Subcutaneous abdominal adipose tissue (tissue), 5 donors: ENCODE data around the gene VAV3.
"Not testable (repeated sequence)": the region's sequence is repeated elsewhere in the genome, so short reads cannot be mapped to it uniquely, and the experiment has no call there.

Experiments used
- H3K27ac ChIP-seq: one replicate; pipeline ENCODE4 v1.7.0; 2013; ENCODE audit warnings: low read depth, mild to moderate bottlenecking, inconsistent platforms, low read length, moderate library complexity
- H3K27me3 ChIP-seq, 5 donors: one replicate each; pipeline ENCODE4 v1.7.0; 2013; ENCODE audit warnings: low read length in 5 of 5, inconsistent platforms in 1 of 5; ENCODE audit not compliant: control insufficient read depth in 5 of 5, insufficient read depth in 4 of 5
- H3K36me3 ChIP-seq, 5 donors: one replicate each; pipeline ENCODE4 v1.7.0; 2013; ENCODE audit warnings: low read length in 5 of 5; ENCODE audit not compliant: control insufficient read depth in 5 of 5, insufficient read depth in 5 of 5
- H3K4me1 ChIP-seq, 5 donors: one replicate each; pipeline ENCODE4 v1.7.0; 2013; ENCODE audit warnings: low read length in 5 of 5, mild to moderate bottlenecking in 3 of 5, moderate library complexity in 1 of 5; ENCODE audit not compliant: control insufficient read depth in 5 of 5, insufficient read depth in 5 of 5
- H3K4me3 ChIP-seq, 5 donors: one replicate each; pipeline ENCODE4 v1.7.0; 2013; ENCODE audit warnings: low read length in 5 of 5, low read depth in 1 of 5
- H3K9ac ChIP-seq, 5 donors: one replicate each; pipeline ENCODE4 v1.7.0; 2013; ENCODE audit warnings: low read length in 5 of 5, mild to moderate bottlenecking in 4 of 5, moderate library complexity in 3 of 5
- H3K9me3 ChIP-seq, 5 donors: one replicate each; pipeline ENCODE4 v1.7.0; 2013; ENCODE audit warnings: low read length in 5 of 5; ENCODE audit not compliant: control insufficient read depth in 5 of 5
- donor health status: healthy.
- donor health status: healthy.
- donor health status: healthy.
- donor health status: healthy.
- donor health status: healthy.

VAV3 gene

DNA sequence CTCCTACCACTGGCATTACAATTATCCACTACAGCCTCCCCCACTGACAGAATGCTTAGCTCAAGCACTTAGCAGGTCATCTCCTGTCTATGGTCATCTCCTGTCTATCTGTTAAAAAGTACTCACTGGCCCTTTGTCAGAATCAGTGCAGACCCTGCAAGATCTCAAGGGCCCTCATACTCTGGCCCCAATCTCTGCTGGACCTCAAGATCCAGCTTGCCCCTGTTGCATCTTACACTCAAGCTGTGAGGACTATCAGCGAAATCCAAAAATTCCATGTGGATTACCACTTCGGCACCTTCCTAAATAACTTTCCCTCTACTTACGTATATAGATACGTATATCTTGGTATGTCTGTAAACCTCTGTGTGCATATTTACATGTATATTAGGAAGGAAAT lies 101.6 kb downstream of the VAV3 start:
- peaks cover 0 to 9% (median 0%) of the 10 kb centered on the region in 5 donors for H3K4me1 ChIP-seq

DNA sequence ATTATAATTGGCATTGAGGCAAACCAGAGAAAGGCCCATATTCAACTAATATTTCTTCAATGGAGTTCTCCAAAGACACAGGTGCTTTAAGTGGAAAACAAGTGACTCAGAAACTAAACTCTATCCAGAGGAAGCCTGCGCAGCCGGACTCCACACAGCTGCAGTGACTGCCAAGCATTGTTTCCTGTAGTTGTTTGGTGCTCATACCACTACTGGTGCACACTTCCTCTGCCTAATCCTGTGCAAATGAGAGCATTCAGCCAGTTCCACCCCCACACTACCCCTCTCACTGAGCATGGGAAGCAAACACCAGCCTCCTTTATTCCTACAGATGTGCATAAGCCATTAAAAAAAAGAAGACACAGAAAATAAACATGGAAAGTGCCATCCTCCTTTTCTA lies 102.9 kb downstream of the VAV3 start:
- no peaks in the 10 kb centered on the region for H3K36me3 ChIP-seq
- H3K9me3 ChIP-seq = peaks cover 0 to 4% (median 0%) of the 10 kb centered on the region in 5 donors
- no peak overlapping the region for H3K4me3 ChIP-seq
- no peaks in the 10 kb centered on the region for H3K27me3 ChIP-seq
- H3K27ac ChIP-seq = no peak overlapping the region
- no peak overlapping the region for H3K9ac ChIP-seq
- H3K4me1 ChIP-seq = peaks cover 0 to 9% (median 0%) of the 10 kb centered on the region in 5 donors

More for the DNA sequence above, 101.6 kb downstream of the VAV3 start:
- no peak overlapping the region for H3K4me3 ChIP-seq
- peaks cover 0 to 4% (median 0%) of the 10 kb centered on the region in 5 donors for H3K9me3 ChIP-seq
- no peaks in the 10 kb centered on the region for H3K36me3 ChIP-seq
- H3K27ac ChIP-seq = no peak overlapping the region
- no peaks in the 10 kb centered on the region for H3K27me3 ChIP-seq
- no peak overlapping the region for H3K9ac ChIP-seq

DNA sequence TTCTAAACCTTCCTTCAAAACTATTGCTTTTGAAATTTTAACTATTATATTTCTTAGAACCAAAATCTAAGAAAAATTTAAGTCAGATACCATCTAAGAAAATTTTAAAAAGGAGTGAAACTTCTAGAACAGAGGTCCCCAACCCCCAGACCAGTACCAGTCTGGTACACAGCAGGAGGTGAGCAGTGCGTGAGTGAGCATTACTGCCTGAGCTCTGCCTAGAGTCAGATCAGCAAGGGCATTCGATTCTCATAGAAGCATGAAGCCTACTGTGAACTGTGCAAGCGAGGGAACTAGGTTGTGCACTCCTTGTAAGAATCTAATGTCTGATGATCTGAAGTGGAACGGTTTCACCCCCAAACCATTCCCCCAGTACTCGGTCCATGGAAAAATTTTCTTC lies 106.7 kb downstream of the VAV3 start:
- Histone ChIP-seq H3K9me3 (peaks cover 0 to 4% (median 0%) of the 10 kb centered on the region in 5 donors), H3K27ac (no peak overlapping the region), H3K4me1 (no peaks in the 10 kb centered on the region), H3K4me3 (no peak overlapping the region), H3K9ac (no peak overlapping the region), H3K27me3 (no peaks in the 10 kb centered on the region), H3K36me3 (no peaks in the 10 kb centered on the region)

DNA sequence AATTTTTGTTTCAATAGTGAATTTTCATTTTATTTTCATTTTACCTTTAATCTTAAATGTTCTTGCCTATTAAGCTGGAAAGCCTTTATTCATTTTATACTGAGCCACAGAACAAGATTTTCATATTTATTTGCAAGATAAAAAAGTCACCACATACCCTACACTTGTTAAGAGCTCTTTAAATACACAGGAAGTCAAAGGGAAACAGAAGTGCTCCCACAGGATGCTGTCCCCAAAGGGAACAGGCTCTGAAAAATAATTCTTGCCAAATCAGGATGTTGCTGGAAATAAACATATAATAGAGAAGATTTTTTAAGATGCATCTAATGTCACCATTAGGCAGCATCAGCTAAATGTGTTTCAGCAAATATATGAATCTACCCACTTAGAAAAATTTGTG lies 113.6 kb downstream of the VAV3 start:
- Histone ChIP-seq H3K4me1 (peaks cover 0 to 13% (median 0%) of the 10 kb centered on the region in 5 donors), H3K27me3 (no peaks in the 10 kb centered on the region), H3K9me3 (no peaks in the 10 kb centered on the region), H3K4me3 (peak overlapping the region in 1 of 5 donors; percentile 11), H3K27ac (no peak overlapping the region), H3K9ac (no peak overlapping the region), H3K36me3 (no peaks in the 10 kb centered on the region)

DNA sequence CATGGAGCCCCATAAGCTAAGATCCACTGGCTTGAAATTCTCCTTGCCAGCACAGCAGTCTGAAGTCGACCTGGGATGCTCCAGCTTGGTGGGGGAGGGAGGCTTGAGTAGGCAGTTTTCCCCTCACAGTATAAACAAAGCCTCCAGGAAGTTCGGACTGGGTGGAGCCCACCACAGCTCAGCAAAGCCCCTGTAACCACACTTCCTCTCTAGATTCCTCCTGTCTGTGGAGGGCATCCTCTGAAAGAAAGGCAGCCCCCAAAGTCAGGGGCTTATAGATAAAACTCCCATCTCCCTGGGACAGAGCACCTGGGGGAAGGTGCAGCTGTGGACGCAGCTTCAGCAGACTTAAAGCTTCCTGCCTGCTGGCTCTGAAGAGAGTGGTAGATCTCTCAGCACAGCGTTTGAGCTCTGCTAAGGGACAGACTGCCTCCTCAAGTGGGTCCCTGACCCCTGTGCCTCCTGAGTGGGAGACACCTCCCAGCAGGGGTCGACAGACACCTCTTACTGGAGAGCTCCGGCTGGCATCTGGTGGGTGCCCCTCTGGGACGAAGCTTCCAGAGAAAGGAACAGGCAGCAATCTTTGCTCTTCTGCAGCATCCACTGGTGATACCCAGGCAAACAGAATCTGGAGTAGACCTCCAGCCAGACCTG lies 120.3 kb downstream of the VAV3 start:
- Histone ChIP-seq H3K4me3 (peak overlapping the region in 1 of 5 donors; percentile 30), H3K4me1 (peaks cover 0 to 20% (median 0%) of the 10 kb centered on the region in 5 donors)
- H3K27ac ChIP-seq, H3K36me3 ChIP-seq, H3K9me3 ChIP-seq, H3K9ac ChIP-seq, H3K27me3 ChIP-seq: not testable (repeated sequence)

DNA sequence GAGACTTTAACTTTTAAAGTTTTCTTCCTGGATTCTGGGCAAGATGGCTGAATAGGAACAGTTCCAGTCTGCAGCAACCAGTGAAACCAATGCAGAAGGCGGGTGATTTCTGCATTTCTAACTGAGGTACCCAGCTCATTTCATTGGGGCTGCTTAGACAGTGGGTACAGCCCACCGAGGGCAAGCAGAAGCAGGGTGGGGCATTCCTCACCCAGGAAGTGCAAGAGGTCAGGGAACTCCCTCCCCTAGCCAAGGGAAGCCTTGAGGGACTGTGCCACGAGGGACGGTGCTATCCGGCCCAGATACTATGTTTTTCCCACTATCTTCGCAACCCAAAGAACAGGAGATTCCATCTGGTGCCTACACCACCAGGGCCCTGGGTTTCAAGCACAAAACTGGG lies 121.0 kb downstream of the VAV3 start:
- Histone ChIP-seq H3K4me3 (peak overlapping the region in 1 of 5 donors; percentile 30), H3K36me3 (no peaks in the 10 kb centered on the region), H3K4me1 (peaks cover 0 to 20% (median 0%) of the 10 kb centered on the region in 5 donors), H3K27ac (no peak overlapping the region), H3K27me3 (no peaks in the 10 kb centered on the region), H3K9ac (no peak overlapping the region), H3K9me3 (no peaks in the 10 kb centered on the region)

DNA sequence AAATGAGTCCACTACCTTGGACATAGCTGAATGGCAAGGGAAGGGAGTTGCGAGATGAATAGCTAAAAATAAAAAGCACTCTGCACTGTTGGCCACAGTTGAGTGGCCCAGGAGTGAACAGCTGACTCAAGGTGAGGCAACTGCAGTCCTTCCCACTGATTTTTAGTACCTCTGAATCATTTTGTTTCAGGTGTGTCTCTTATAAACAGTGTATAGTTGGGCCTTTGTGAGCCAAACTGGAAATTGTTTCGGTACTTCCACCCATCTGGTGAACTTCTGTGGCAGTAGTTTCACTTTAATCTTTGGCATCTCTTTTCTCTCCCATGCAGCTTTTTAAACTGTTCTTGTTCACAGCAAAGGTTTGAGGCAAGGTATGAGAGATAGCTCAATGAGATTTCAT lies 122.7 kb downstream of the VAV3 start:
- no peak overlapping the region for H3K27ac ChIP-seq
- H3K9ac ChIP-seq = peak overlapping the region in 1 of 5 donors; percentile 46
- H3K9me3 ChIP-seq = peaks cover 0 to 4% (median 0%) of the 10 kb centered on the region in 5 donors
- H3K27me3 ChIP-seq = no peaks in the 10 kb centered on the region
- H3K4me3 ChIP-seq = peak overlapping the region in 2 of 5 donors; percentile 4 to 13
- H3K36me3 ChIP-seq = no peaks in the 10 kb centered on the region
- H3K4me1 ChIP-seq = peaks cover 0 to 20% (median 0%) of the 10 kb centered on the region in 5 donors

DNA sequence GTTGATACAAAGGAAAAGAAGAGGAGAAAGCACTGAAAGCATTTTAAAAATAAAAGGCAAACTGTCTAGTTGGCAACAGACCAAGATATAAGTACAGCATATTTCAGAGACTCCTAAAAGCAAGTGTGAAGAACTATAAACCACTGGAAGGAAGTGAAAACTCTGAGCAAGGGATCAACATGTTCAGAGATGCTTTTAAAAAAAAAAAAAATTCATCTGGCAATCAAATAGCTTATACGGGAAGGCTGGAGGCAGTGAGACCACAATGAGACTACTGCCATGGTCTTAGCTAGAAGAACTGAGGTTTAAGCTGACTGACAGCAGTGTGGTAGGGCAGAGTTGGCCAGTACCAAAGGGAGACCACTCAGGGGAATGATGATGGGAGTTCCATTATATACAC lies 124.3 kb downstream of the VAV3 start:
- Histone ChIP-seq H3K9ac (no peak overlapping the region), H3K4me1 (peaks cover 0 to 20% (median 0%) of the 10 kb centered on the region in 5 donors), H3K36me3 (no peaks in the 10 kb centered on the region), H3K27ac (no peak overlapping the region), H3K27me3 (no peaks in the 10 kb centered on the region), H3K4me3 (no peak overlapping the region), H3K9me3 (peaks cover 0 to 5% (median 0%) of the 10 kb centered on the region in 5 donors)

DNA sequence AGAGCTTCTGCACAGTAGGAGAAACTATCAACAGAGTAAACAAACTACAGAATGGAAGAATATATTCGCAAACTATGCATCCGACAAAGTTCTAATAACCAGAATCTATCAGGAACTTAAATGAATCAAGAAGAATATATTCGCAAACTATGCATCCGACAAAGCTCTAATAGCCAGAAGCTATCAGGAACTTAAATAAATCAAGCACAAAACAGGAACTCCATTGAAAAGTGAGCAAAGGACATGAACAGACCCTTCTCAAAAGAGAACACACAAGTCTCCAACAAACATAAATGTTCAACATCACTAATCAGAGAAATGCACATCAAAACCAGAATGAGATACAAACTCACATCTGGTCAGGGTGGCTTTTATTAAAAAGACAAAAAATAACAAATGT lies 126.9 kb downstream of the VAV3 start:
- Histone ChIP-seq H3K36me3 (no peaks in the 10 kb centered on the region), H3K9me3 (peaks cover 0 to 5% (median 0%) of the 10 kb centered on the region in 5 donors), H3K4me1 (peaks cover 0 to 16% (median 0%) of the 10 kb centered on the region in 5 donors), H3K27ac (no peak overlapping the region), H3K4me3 (no peak overlapping the region), H3K27me3 (no peaks in the 10 kb centered on the region), H3K9ac (no peak overlapping the region)

DNA sequence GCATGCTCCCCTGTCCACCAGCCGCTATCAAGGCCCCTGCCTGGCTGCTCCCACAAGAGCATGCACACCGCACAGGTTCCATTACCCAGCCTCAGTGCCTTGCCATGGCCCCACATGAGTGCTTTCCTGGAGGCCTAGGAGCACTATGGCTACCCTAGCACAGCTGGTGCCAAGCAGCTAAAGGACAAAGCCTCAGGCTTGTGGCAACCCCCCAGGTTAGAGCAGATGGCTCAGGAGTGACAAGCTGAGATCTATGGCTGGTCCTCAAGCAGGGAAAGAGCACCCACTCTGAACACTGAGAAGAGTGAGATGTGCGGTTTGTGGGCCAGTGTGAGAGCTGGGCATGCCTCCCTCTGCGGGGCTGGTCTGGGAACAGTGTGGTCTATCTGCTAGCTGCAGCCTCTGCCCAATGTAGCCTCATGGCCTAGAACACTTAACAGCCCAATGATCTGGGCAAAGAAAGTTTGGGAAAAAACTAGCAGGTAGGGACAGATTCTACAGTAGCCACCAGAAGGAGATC lies 129.8 kb downstream of the VAV3 start:
- Histone ChIP-seq H3K36me3 (no peaks in the 10 kb centered on the region), H3K4me3 (no peak overlapping the region), H3K27ac (no peak overlapping the region), H3K9me3 (peaks cover 0 to 5% (median 0%) of the 10 kb centered on the region in 5 donors), H3K9ac (no peak overlapping the region), H3K27me3 (no peaks in the 10 kb centered on the region), H3K4me1 (peaks cover 0 to 11% (median 0%) of the 10 kb centered on the region in 5 donors)
